IMR-90 (cell line): Measurements from ENCODE around the gene REXO1. TPM values are rescaled to one million over a fixed set of nuclear protein-coding genes. Genes with fewer than 3 reads are reported as not detected.

Experiments used
- ATAC-seq: fragments of 200-7000 bp; cut with Tn5 transposase; 2 replicates; pipeline ENCODE4 v1.9.1; 2020; ENCODE audit warnings: low read depth, mild to moderate bottlenecking, moderate library complexity
- BruUV-seq: library from RNA; stranded (reverse); fragments of 400-500 nt; replicated peaks from 2 replicates; lab custom pipeline; 2021; lab: Mats Ljungman, UMichigan
- CTCF ChIA-PET: fragments of 300-600 bp; formaldehyde crosslinking; extraction: SDS; loops from one replicate; lab custom pipeline; 2021; ENCODE audit warnings: antibody characterized with exemption; lab: Yijun Ruan, JAX
- POLR2A ChIA-PET: fragments of 300-600 bp; sonication (Branson Sonifier 250); formaldehyde crosslinking; loops from one replicate; lab custom pipeline; 2022; ENCODE audit warnings: antibody characterized with exemption; ENCODE audit not compliant: unreplicated experiment; lab: Charles Lee
- DNase-seq: peaks from one replicate; pipeline ENCODE4 v3.0.0; 2013
- H2AFZ ChIP-seq: replicated peaks from 2 replicates; pipeline ENCODE3; 2013; ENCODE audit warnings: low read length, mild to moderate bottlenecking; ENCODE audit not compliant: poor library complexity
- H2AK5ac ChIP-seq: 2 replicates; pipeline ENCODE4 v1.6.1; 2013; ENCODE audit warnings: low read depth, low read length, inconsistent platforms
- H2AK9ac ChIP-seq: replicated peaks from 2 replicates; pipeline ENCODE3; 2013; ENCODE audit warnings: mild to moderate bottlenecking, low read depth, low read length, moderate library complexity; ENCODE audit not compliant: poor library complexity
- H2BK120ac ChIP-seq: 2 replicates; pipeline ENCODE4 v1.6.1; 2013; ENCODE audit warnings: low read depth, low read length, inconsistent platforms
- H2BK15ac ChIP-seq: 3 replicates; pipeline ENCODE4 v1.6.1; 2013; ENCODE audit warnings: low read depth, low read length, inconsistent platforms
- H2BK20ac ChIP-seq: 2 replicates; pipeline ENCODE4 v1.6.1; 2013; ENCODE audit warnings: low read depth, mild to moderate bottlenecking, inconsistent platforms, low read length, moderate library complexity
- H2BK5ac ChIP-seq: 2 replicates; pipeline ENCODE4 v1.6.1; 2013; ENCODE audit warnings: mild to moderate bottlenecking, low read depth, low read length, inconsistent platforms; ENCODE audit not compliant: poor library complexity, severe bottlenecking
- H3K14ac ChIP-seq: replicated peaks from 2 replicates; pipeline ENCODE4 v1.6.1; 2013; ENCODE audit warnings: low read depth, low read length, inconsistent platforms
- H3K18ac ChIP-seq: 2 replicates; pipeline ENCODE4 v1.6.1; 2013; ENCODE audit warnings: low read depth, low read length, control low read depth
- H3K23ac ChIP-seq: 2 replicates; pipeline ENCODE4 v1.6.1; 2013; ENCODE audit warnings: low read depth, low read length, inconsistent platforms
- H3K27ac ChIP-seq: 2 replicates; pipeline ENCODE4 v1.5.1; 2013; ENCODE audit warnings: mild to moderate bottlenecking, control low read depth, low read length; ENCODE audit not compliant: insufficient read depth
- H3K27me3 ChIP-seq: 2 replicates; pipeline ENCODE4 v1.6.1; 2013; ENCODE audit warnings: low read length; ENCODE audit not compliant: control insufficient read depth, insufficient read depth
- H3K36me3 ChIP-seq: 2 replicates; pipeline ENCODE4 v1.6.1; 2013; ENCODE audit warnings: low read length, mixed read lengths; ENCODE audit not compliant: control insufficient read depth, insufficient read depth
- H3K4ac ChIP-seq: 2 replicates; pipeline ENCODE4 v1.6.1; 2013; ENCODE audit warnings: low read depth, low read length, inconsistent platforms
- H3K4me1 ChIP-seq: 2 replicates; pipeline ENCODE4 v1.6.1; 2013; ENCODE audit warnings: low read length, mixed read lengths; ENCODE audit not compliant: control insufficient read depth, insufficient read depth
- H3K4me2 ChIP-seq: 2 replicates; pipeline ENCODE4 v1.6.1; 2013; ENCODE audit warnings: low read depth, mild to moderate bottlenecking, control low read depth, low read length, moderate library complexity
- H3K4me3 ChIP-seq: 2 replicates; pipeline ENCODE4 v1.5.1; 2013; ENCODE audit warnings: low read depth, mild to moderate bottlenecking, control low read depth, low read length, moderate library complexity; ENCODE audit not compliant: insufficient read depth
- H3K56ac ChIP-seq: 2 replicates; pipeline ENCODE4 v1.6.1; 2013; ENCODE audit warnings: low read length, inconsistent platforms; ENCODE audit not compliant: insufficient read depth; ENCODE audit errors: extremely low read depth
- H3K79me1 ChIP-seq, 2 experiments: 2 replicates each; pipeline ENCODE4 v1.6.1; 2013; ENCODE audit warnings: low read length in 2 of 2, inconsistent platforms in 1 of 2, low read depth in 1 of 2
- H3K9ac ChIP-seq: 2 replicates; pipeline ENCODE4 v1.6.1; 2013; ENCODE audit warnings: low read depth, low read length, control low read depth
- H3K9me1 ChIP-seq: 2 replicates; pipeline ENCODE4 v1.6.1; 2013; ENCODE audit warnings: low read length, inconsistent platforms; ENCODE audit not compliant: insufficient read depth
- H3K9me3 ChIP-seq: 2 replicates; pipeline ENCODE4 v1.6.1; 2013; ENCODE audit warnings: low read length; ENCODE audit not compliant: control insufficient read depth, insufficient read depth
- H4K20me1 ChIP-seq: 2 replicates; pipeline ENCODE4 v1.6.1; 2013; ENCODE audit warnings: low read length, inconsistent platforms; ENCODE audit not compliant: insufficient read depth
- H4K5ac ChIP-seq: 2 replicates; pipeline ENCODE4 v1.6.1; 2013; ENCODE audit warnings: mild to moderate bottlenecking, low read depth, low read length, control low read depth
- H4K8ac ChIP-seq, 2 experiments: 2 replicates each; pipeline ENCODE4 v1.6.1; 2013; ENCODE audit warnings: low read depth in 2 of 2, low read length in 2 of 2, control low read depth in 1 of 2, inconsistent platforms in 1 of 2
- H4K91ac ChIP-seq: 2 replicates; pipeline ENCODE4 v1.6.1; 2013; ENCODE audit warnings: low read depth, low read length, inconsistent platforms; ENCODE audit not compliant: insufficient read depth
- BHLHE40 ChIP-seq: fragments of 150-350 bp; IDR thresholded peaks from 2 replicates; pipeline ENCODE4 v1.6.1; 2016; ENCODE audit warnings: mild to moderate bottlenecking, low read depth, low read length
- MAZ ChIP-seq: IDR thresholded peaks from 2 replicates; pipeline ENCODE4 v1.6.1; 2012; ENCODE audit warnings: low read depth, mild to moderate bottlenecking, low read length, improper control_type of control experiment, moderate library complexity, borderline replicate concordance
- NFE2L2 ChIP-seq: fragments of 150-350 bp; IDR thresholded peaks from 2 replicates; pipeline ENCODE4 v1.6.1; 2016; ENCODE audit warnings: low read depth, mild to moderate bottlenecking, low read length
- POLR2A ChIP-seq: IDR thresholded peaks from 2 replicates; pipeline ENCODE4 v1.6.1; 2012; ENCODE audit warnings: mild to moderate bottlenecking, low read depth, low read length
- RCOR1 ChIP-seq: IDR thresholded peaks from 2 replicates; pipeline ENCODE4 v1.6.1; 2012; ENCODE audit warnings: mild to moderate bottlenecking, low read length, improper control_type of control experiment; ENCODE audit not compliant: insufficient replicate concordance
- SMC3 ChIP-seq: fragments of 150-350 bp; IDR thresholded peaks from 2 replicates; pipeline ENCODE4 v1.6.1; 2016; ENCODE audit warnings: low read depth, mild to moderate bottlenecking, antibody characterized with exemption, low read length, moderate library complexity
- WGBS, 2 experiments: methylation state at CpG; one replicate each; pipeline versions ENCODE4 v1.1.5 to v1.1.7; 2013; ENCODE audit warnings: missing lambda C conversion rate in 2 of 2; ENCODE audit not compliant: insufficient read length in 1 of 2; ENCODE audit errors: extremely low coverage in 2 of 2; 5-methylcytosine and 5-hydroxymethylcytosine counted together
- dilution Hi-C: fragments of 300-500 bp; cut with HindIII; formaldehyde crosslinking; loops from one replicate; pipeline ENCODE4 v1.14.3; 2018; ENCODE audit warnings: low sequenced_read_pairs; ENCODE audit not compliant: unreplicated experiment
- in situ Hi-C: fragments of 300-500 bp; cut with MboI; formaldehyde crosslinking; loops from 3 replicates; pipeline ENCODE4 v1.14.3; 2019; ENCODE audit warnings: low sequenced_read_pairs, inconsistent platforms, mixed read lengths
- intact Hi-C: fragments of 100-400 bp; cut with micrococcal nuclease; formaldehyde crosslinking; loops from 2 replicates; pipeline ENCODE4 v1.10.0; 2022
- polyA plus RNA-seq, 3 experiments: library from polyadenylated mRNA; depleted of rRNA; stranded (reverse); fragments of >200 nt; gene quantifications; 2 replicates each; pipeline ENCODE4 v1.2.3, GENCODE V29; 2012; ENCODE audit warnings: low replicate concordance in 1 of 3
- total RNA-seq: library from RNA; depleted of rRNA; stranded (reverse); fragments of >200 nt; gene quantifications from 2 replicates; pipeline ENCODE4 v1.2.3, GENCODE V29; 2012
- TF ChIP-seq, protein P1 (sequence below): fragments of 150-350 bp; IDR thresholded peaks from 2 replicates; pipeline ENCODE4 v1.6.1; 2017; ENCODE audit warnings: mild to moderate bottlenecking, antibody characterized with exemption, low read length, low read depth

The REXO1 gene
- total and polyA plus RNA-seq, 2 of the 4 experiments (the other 2 are of a cell fraction) = 1.4 to 63.7 TPM

- POLR2A ChIA-PET = no interaction called here
- Histone ChIP-seq H2AK5ac (no peak overlapping the region), H4K5ac (no peak overlapping the region), H4K20me1 (peaks cover 98% of the 10 kb centered on the region), H3K79me1 (peaks cover 14 to 75% of the 10 kb centered on the region in 2 experiments; a peak in 3 of 4 replicates), H3K4me1 (no peaks in the 10 kb centered on the region), H2BK5ac (no peak overlapping the region), H3K9me1 (no peaks in the 10 kb centered on the region), H3K56ac (no peak overlapping the region), H3K4ac (no peak overlapping the region), H2AFZ (no peak overlapping the region), H4K91ac (no peak overlapping the region), H2BK15ac (no peak overlapping the region), H3K14ac (no peak overlapping the region), H3K9ac (no peak overlapping the region), H3K4me3 (no peak overlapping the region), H3K27ac (no peak overlapping the region), H3K27me3 (no peaks in the 10 kb centered on the region), H2AK9ac (no peak overlapping the region), H3K36me3 (peaks cover 6% of the 10 kb centered on the region), H2BK120ac (no peak overlapping the region), H3K4me2 (no peak overlapping the region), H3K23ac (no peak overlapping the region), H2BK20ac (no peak overlapping the region), H3K18ac (no peak overlapping the region), H3K9me3 (no peaks in the 10 kb centered on the region), H4K8ac (no peak overlapping the region)
- no peak for TF ChIP-seq POLR2A
- no peak for TF ChIP-seq MAZ
- TF ChIP-seq, protein P1, sequence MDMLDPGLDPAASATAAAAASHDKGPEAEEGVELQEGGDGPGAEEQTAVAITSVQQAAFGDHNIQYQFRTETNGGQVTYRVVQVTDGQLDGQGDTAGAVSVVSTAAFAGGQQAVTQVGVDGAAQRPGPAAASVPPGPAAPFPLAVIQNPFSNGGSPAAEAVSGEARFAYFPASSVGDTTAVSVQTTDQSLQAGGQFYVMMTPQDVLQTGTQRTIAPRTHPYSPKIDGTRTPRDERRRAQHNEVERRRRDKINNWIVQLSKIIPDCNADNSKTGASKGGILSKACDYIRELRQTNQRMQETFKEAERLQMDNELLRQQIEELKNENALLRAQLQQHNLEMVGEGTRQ = no peak
- TF ChIP-seq RCOR1 = no peak
- TF ChIP-seq BHLHE40 = no peak
- TF ChIP-seq NFE2L2 = no peak
- TF ChIP-seq SMC3 = no peak
- DNase-seq = no peak
- in situ Hi-C loops = no loop called here
- intact Hi-C loops = no loop called here
- WGBS, 2 experiments = 89% methylated on average over 9 of the region's 25 CpGs; no CpG with 5 or more reads in 1 of the 2 experiments
- ATAC-seq = no peak
- dilution Hi-C loops = no loop called here
- BruUV-seq = no TSS peak
- CTCF ChIA-PET = no interaction called here
These were observed 8.4 kb downstream of the REXO1 start for GRCh38 chr19:1839658-1840540.
